HL-60/S4 treated with retinoic acid at 250 ng/mL for 4 days and 3 days (cell line): ENCODE data around the gene PRSS22.
"Not testable (repeated sequence)": the region's sequence is repeated elsewhere in the genome, so short reads cannot be mapped to it uniquely, and the experiment has no call there.

ENCODE experiments used
- in situ Hi-C: fragments of 300-500 bp; cut with MboI; formaldehyde crosslinking; loops from 2 replicates; pipeline ENCODE4 v1.7.0; 2022; ENCODE audit warnings: low sequenced_read_pairs

PRSS22 gene, protein sequence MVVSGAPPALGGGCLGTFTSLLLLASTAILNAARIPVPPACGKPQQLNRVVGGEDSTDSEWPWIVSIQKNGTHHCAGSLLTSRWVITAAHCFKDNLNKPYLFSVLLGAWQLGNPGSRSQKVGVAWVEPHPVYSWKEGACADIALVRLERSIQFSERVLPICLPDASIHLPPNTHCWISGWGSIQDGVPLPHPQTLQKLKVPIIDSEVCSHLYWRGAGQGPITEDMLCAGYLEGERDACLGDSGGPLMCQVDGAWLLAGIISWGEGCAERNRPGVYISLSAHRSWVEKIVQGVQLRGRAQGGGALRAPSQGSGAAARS

DNA sequence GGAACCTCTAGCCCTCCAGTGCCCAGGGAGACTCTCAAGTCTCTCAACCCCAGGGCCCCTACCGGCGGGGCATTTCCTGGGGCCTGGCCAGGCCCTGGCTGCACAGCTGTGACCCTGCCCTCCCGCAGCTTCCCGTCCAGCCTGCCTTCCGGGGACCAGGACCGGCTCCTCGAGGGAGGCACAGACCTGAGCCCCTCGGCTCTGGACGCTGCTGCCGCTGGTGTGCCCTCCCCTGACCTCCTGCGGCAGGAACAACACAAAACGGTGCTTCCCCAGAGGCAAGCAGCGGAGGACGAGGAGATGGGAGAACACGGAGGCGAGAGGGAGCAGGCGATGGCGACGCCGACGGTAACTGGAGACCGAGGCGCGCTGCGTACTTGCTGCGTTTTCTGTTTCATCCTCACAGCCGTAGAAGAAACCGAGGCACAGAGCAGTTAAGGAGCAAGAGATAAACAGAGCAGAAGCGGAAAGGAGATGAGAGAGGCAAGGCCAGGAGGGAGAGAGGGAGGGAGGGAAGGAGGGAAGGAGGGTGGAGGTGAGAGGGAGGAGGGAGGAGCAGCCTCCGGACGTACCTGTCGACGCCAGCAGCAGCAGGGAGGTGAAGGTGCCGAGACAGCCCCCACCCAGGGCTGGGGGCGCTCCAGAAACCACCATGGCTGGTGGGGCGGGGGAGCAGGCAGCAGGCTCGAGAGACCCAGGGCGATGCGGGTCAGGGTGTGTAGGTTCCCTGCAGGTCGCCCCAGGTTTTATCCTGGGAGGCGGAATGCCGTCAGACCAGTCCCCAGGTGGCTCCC, at the start of gene PRSS22:
Gene PRSS22 (minus strand): TSS at position 720 of the 794 bp plus-strand sequence. CDS start 66 bp downstream, at position 654.
- in situ Hi-C loops: no loop called here

DNA sequence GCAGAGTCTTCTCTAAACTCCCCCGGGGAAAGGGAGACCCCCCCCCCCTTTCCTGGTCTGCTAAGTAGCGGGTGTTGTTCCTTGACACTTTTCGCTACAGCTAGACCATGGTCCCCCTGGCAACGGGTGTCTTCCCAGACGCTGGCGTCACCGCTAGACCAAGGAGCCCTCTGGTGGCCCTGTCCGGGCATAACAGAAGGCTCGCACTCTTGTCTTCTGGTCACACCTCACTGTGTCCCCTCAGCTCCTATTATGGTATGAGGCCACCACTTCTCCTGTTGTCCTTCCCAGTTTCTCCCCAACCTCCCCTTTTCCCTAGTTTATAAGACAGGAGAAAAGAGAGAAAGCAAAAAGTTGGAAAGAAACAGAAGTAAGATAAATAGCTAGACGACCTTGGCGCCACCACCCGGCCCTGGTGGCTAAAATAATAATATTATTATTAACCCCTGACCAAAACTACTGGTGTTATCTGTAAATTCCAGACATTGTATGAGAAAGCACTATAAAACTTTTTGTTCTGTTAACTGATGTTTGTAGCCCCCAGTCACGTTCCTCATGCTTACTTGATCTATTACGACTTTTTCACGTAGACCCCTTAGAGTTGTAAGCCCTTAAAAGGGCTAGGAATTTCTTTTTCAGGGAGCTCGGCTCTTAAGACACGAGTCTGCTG, 49.2 kb upstream of the PRSS22 start:
- in situ Hi-C loops: not testable (repeated sequence)

DNA sequence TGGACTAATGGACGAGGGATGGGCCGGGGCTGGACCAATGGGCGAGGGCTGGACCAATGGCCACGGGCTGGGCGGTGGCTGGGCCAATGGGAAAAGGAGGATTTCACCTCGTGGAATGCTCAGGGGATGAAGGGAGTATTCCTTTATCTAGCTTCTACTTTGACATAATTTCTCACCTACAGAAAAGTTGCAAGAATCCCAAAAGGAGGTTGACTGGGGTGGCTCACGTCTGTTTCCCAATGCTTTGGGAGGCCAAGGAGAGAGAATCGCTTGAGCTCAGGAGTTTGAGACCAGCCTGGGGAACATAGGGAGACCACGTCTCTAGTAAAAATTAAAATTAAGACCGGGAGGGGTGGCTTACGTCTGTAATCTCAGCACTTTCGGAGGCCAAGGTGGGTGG, 48.0 kb upstream of the PRSS22 start:
- in situ Hi-C loops: no loop called here

DNA sequence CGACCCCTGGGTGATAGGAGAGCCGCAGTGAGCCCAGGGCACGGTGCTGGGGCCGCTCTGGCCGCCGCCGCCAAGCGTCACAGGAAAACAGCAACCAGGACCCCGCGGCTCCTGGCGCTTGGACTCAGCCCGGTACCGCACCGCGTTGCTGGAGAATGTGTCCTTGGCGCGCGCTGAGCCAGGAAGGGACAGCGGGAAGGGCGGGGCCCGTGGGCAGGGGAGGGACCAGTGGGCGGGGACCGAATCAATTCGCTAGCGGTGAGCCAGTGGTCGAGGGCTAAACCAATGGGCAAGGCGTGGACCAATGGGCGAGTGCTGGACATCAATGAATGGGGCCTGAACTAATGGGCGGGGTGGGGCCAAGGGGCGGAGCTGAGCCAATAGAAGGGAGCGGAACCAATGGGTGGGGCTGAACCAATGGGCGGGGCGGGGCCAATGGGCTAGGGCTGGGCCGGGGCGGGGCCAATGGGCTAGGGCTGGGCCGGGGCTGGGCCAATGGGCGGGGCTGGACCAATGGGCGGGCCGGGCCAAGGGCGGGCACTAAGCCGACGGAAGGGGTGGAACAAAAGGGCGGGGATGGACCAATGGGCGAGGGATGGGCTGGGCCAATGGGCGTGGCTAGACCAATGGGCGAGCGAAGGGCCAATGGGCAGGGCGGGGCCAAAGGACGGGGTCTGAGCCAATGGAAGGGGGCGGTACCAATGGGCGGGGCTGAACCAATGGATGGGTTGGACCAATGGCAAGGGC, 47.4 kb upstream of the PRSS22 start:
- in situ Hi-C loops: no loop called here

DNA sequence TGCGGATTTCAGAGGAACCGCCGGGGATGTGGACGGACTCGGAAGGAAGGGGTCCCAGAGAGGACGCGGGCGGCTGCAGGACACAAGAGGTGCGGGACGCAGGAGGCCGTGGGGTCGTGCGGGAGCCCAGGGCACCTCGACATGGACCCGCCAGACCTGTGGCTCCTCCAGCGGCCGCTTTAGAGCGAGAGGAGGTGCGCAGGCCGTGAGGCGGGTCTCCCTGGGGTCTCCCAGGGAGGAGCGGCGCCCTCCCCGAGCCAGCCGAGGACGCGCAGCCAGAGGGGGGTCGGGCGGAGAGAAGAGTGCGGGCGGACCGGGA, 46.9 kb upstream of the PRSS22 start:
- in situ Hi-C loops: no loop called here

DNA sequence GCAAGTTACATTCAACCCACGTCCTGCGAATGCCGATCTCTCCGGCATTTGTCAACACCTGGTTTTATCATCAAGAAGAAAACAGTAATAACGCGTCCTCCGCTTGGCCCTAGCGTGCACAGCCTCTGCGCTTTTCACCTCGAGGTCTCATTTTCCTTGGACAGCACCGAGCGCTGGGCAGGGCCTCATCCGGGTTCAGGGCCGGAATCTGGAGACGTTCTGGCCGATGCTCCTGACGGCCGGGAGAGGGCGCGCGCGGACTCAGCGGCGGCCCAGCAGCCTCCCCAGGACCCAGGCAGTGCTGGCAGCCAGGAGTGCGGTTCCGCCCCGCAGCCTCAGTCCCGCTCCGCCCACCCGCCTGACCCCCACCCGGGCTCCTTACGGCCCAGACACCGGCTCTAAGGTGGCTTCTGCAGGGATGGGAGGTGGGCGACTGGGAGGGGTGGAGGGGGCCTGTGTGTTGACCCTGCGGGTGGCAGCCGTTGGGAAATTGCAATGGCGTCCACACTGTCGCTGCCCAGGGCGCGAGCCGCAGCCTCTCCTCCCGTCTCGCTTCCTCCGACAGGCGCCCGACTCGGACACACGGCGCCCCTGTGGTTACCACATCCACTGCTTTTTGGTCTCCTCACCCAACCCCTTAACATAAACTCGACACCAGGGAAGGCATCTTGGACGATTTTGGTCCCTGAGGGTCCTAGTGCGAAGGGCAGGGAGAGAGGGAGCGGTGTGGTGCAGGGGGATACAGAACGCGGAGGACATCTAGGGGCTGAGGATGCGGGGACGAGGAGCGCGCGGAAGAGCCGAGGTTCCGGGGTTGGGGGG, 46.3 kb upstream of the PRSS22 start:
- in situ Hi-C loops: no loop called here

DNA sequence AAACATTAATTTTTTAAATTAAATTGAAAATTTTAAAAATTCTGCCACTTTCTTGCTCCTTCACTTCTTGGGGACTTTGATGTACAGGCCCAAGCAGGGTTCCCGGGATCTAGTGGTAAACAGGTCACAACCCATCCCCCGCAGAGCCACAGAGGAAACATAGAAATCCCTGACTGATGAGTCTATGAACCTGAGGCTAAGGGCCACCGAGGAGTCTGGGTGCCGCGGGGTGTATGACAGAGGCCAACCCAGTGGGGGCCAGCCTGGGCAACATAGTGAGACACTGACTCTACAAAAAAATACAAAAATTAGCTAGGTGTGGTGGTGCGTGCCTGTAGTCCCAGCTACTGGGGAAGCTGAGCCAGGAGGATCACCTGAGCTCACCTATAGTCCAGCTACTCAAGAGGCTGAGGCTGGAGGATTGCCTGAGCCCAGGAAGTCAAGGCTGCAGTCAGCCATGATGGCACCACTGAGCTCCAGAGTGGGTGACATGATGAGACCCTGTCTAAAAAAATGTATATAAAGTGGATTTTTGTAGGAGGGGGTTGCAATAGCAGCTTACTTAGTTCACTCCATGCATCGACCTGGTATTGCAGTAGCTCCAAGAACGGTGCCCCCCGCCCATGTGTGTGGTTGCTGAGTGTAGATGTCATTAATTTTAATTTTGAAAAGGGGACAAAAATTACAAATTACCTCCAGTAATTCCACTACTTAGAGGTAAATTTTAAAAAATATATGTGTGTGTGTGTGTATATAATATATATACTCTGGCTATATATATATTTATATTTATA, 44.6 kb upstream of the PRSS22 start:
- in situ Hi-C loops: no loop called here

DNA sequence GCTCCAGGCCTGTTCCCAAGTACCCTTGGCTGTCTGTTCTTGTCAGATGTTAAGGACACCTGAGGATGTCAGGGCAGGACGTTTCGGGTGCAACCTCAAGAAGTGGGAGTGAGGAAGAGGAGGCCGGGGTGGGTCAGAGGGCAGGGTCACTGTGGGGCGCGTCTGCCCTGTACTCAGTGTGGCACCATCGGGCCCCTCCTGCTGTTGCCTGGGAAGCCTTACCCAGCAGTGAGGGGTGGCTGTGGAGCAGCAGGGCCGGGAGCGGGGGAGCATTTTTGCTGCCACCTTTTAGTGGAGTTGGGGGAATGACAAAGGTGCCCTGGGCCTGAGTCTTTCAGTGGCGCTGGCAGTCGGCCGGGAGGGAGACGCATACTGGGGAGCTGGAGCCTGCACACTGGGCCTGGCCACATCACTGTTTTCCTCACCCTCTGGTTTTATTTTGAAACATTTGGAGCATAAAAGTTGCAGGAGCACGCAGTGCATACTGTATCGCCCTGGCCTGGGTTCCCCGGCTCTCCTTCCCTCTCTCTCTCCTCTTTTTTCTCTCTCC, 42.6 kb upstream of the PRSS22 start:
- in situ Hi-C loops: no loop called here

DNA sequence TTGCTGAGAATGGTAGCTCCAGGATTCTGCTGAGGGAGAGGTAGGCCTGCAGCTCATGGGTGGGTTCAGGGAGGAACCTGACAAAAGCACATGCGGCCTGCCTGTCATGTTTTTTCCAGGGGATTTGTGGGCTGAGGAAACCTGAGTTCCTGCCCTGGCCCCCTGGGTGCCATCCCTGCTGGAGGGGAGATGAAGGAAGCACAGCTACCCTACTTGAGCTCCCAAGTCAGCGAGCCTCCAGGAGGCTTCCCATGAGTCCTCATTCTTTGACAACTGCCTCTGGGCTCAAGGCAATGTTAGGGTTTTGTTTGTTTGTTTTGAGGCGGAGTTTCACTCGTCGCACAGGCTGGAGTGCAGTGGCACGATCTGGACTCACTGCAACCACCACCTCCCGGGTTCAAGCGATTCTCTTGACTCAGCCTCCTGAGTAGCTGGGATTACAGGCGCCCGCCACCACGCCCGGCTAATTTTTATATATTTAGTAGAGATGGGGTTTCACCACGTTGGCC, 41.6 kb upstream of the PRSS22 start:
- in situ Hi-C loops: no loop called here

DNA sequence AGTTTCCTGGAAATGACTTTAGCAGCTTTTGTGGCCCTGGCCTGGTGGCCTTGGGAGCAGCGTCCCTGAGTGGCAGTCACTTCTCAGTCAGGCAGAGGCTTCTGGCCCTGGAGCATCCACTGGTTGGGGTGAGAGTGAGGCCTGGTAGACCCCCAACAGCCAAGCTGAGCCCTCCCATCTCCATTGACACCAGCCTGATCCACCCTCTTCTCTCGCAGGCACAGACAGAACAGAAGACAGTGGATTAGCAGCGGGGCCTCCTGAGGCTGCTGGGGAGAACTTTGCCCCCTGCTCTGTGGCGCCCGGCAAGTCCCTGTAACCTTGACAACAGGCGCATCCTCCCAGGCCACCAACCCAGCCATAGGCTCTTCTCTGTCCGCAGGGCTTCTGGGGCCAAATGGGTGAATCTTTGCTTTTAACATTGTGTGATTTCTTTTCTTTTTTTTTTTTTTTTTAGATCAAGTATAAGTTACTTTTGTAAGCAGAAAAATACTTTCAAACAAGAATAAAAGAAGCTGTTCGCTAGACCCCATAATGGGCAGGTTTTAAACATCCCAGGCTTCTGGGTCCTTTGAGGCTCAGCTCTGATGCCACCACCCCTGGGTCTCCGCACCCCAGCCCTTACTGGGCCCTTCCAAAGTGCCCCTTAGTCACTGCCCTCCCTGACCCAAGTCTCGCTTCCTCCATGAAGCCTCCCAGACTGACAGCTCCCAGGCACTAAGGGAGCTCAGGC, 41.0 kb upstream of the PRSS22 start:
- in situ Hi-C loops: no loop called here

DNA sequence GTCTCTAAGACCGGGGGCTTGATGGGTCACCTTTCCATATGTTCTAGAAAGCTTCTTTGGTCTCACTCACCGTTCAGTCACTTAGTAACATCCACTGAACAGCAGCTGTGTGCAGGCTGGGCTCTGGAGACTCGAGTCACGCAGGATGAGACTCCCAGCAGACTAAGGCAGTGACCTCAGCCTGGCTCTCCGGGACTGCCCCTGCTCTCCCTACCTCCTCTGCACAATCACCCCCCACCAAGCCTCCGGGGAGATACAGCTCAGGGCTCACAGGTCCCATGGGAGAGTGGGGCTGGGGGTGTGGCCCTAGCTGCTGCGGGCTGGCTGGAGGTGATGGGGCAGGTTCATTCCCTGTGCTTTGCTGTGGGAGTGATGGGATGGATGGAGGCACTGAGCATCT, 39.1 kb upstream of the PRSS22 start:
- in situ Hi-C loops: no loop called here

DNA sequence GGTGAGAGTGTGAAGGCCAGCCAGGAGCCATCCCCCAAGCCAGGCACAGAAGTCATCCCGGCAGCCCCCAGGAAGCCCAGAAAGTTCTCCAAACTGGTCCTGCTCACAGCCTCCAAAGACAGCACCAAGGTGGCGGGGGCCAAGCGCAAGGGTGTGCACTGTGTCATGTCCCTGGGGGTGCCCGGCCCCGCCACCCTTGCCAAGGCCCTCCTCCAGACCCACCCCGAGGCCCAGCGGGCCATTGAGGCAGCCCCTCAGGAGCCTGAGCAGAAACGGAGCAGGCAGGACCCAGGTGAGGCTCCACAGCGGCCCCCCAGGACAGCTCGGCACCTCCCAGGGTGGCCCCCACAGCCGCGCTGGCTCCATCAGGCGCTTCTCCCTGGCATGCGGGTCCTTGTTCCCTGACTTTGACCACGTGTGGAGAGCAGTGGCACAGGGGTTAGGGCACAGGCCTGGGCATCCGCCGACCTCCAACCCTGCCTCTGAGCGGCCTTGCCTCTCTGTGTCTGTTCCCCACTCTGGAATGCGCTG, 38.6 kb upstream of the PRSS22 start:
- in situ Hi-C loops: no loop called here

DNA sequence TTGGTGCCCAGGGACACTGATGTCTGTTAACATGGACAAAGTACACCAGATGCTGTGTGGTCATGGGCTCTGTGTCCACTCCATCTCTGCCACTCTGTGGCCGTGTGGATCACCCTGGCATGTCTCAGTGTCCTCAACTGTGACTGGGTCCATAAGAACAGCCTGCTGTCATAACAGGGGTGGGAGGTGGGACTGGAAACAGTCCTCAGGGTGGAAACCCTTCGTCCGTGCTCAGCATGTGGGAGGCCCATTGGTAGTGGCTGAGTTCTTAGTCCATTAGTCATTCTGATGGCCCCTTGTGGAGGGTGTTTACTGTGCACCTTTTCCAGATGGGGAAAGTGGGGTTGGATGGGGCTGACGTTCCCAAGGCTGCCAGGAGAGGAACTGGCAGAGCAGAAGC, 37.8 kb upstream of the PRSS22 start:
- in situ Hi-C loops: no loop called here

DNA sequence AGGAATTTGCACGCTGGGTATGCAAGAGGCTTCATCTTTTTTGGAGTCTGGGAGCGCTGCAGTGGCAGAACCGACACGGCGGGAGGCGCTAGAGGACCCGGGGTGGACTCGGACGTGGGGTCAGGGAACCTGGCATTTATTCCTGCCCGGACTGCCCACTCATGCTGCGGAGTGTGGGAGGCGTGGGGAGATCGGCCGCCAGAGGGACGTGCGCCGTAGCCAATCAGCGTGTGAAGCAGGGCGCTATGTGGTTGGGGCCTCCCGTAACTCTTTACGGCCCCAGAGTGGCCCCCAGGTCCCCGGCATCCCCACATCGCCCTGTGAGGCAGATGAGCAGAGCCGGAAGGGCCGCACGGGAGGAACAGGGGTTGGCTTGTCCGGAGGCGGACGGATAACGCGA, 36.3 kb upstream of the PRSS22 start:
- in situ Hi-C loops: no loop called here

DNA sequence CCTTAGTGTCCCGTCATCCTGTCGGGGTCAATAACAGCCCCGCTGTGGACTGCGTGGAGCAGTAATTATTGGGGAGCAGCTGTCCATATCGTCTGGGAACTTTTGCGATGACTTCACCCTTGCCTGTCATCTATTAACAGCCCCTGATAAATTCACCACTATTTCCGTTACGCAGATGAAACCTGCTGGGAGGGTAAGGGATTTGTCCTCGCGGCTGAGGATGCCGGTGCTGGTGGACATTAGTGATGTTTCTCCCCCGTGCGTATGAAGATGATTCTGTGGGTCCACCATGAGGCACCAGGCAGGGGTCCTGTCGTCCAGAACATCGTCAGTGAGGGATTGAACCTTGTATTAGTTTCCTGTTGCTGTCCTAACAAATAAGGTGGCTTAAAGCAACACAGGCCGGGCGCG, 26.1 kb upstream of the PRSS22 start:
- in situ Hi-C loops: no loop called here

DNA sequence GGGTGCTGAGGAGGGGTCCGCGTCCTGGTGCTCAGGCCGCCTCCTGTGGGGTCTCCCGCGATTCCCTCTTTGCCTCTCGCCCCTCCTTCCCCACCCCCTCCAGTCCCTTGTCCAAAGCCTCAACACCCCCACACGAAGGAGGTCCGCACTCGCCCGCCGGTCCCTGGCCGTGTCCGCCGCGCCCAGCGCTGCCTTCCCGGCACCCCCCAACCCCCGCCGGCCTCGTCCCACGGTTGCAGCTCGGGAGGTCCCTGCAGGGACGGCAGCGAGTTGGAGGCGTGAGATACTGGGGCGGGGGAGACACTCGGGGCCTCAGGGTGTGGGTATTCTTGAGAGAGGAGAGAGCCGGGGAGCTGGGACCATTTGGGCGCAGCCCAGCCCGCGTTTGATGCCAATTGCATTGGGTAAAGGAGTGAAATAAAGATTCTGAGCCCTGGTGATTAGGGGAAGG, 25.5 kb upstream of the PRSS22 start:
- in situ Hi-C loops: no loop called here

DNA sequence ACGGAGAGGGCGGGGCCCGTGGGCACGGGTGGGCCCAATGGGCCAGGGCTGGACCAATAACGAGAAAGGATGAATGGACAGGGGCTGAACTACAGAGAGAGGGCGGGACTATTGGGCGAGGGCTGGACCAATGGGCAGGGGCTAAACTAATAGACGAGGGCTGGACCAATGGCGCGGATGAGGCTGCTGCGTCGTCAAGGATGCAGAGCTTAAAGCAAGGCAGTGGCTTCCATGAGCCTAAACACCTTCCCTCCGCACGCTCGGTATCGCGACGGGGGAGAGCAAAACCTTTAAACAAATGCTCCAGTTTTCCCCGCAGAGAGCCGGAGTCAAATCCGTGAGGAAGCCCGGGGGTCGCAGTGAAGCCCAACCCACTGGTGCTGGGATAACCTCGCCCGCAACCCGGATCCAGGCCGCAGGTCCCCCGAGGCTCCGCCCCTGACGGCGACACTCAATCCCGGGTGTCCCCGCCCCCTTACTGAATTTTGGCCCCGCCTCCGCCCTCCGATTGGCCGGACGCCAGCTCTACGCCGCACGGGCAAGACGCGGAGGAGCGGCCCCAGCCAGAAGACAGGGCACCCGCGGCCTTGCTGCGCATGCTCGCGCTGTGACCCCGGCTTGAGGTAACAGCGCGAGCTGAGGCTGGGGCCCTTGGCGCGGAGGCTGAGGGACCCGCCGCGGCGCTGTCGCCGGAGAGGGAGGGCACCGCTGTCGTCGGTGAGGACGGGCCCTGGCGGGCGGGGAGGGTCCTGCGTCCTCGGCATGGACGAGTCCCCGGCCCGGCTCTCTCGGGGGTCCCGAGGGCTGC, 24.9 kb upstream of the PRSS22 start, which contains the start of gene FLYWCH2:
Gene FLYWCH2 (plus strand): TSS at position 566 of the 808 bp plus-strand sequence. CDS start 13,235 bp downstream, outside the sequence.
- in situ Hi-C loops: no loop called here
